IMR-90 (cell line): ENCODE results near the gene TTLL11.

ENCODE experiments used
- BHLHE40 ChIP-seq: fragments of 150-350 bp; IDR thresholded peaks from 2 replicates; pipeline ENCODE4 v1.6.1; 2016; ENCODE audit warnings: mild to moderate bottlenecking, low read depth, low read length
- CEBPB ChIP-seq: IDR thresholded peaks from 2 replicates; pipeline ENCODE4 v1.6.1; 2012; ENCODE audit warnings: low read depth, low read length, improper control_type of control experiment
- CTCF ChIP-seq: conservative IDR thresholded peaks from 2 replicates; pipeline ENCODE4 v1.5.1; 2012; ENCODE audit warnings: mild to moderate bottlenecking, low read depth, low read length, improper control_type of control experiment
- MAFK ChIP-seq: IDR thresholded peaks from 2 replicates; pipeline ENCODE4 v1.6.1; 2012; ENCODE audit warnings: low read depth, low read length, improper control_type of control experiment
- MAZ ChIP-seq: IDR thresholded peaks from 2 replicates; pipeline ENCODE4 v1.6.1; 2012; ENCODE audit warnings: low read depth, mild to moderate bottlenecking, low read length, improper control_type of control experiment, moderate library complexity, borderline replicate concordance
- MXI1 ChIP-seq: IDR thresholded peaks from 2 replicates; pipeline ENCODE4 v1.6.1; 2012; ENCODE audit warnings: low read depth, mild to moderate bottlenecking, low read length, moderate library complexity, borderline replicate concordance
- POLR2A ChIP-seq: IDR thresholded peaks from 2 replicates; pipeline ENCODE4 v1.6.1; 2012; ENCODE audit warnings: mild to moderate bottlenecking, low read depth, low read length
- RAD21 ChIP-seq: IDR thresholded peaks from 2 replicates; pipeline ENCODE4 v1.6.1; 2012; ENCODE audit warnings: low read length, improper control_type of control experiment
- RFX5 ChIP-seq: IDR thresholded peaks from 2 replicates; pipeline ENCODE4 v1.8.0; 2012; ENCODE audit warnings: low read depth, mild to moderate bottlenecking, low read length, moderate library complexity
- SMC3 ChIP-seq: fragments of 150-350 bp; IDR thresholded peaks from 2 replicates; pipeline ENCODE4 v1.6.1; 2016; ENCODE audit warnings: low read depth, mild to moderate bottlenecking, antibody characterized with exemption, low read length, moderate library complexity
- TF ChIP-seq, protein P1 (sequence below): fragments of 150-350 bp; IDR thresholded peaks from 2 replicates; pipeline ENCODE4 v1.6.1; 2017; ENCODE audit warnings: mild to moderate bottlenecking, antibody characterized with exemption, low read length, low read depth

DNA sequence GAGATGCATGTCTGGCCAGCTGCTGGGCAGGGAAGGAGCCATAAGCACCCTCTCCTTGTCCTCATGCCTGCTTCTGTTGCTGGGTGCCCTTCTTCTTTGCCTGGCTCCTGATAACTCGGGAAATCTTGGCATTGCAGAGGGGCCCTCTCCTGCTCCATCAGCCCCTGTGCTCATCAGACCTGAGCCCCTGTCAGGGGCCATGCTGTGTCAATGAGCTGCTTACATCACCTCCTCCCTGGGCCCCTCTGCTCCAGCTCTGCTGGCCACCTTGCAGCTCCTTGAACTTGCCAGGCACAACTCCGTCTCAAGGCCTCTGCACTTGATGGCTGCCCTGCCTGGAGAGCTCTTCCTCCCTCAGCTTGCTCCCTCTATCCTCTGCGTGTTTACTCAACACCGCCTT lies 194.3 kb downstream of the TTLL11 start:
- TF ChIP-seq MAFK (no peak), RAD21 (no peak), POLR2A (no peak), CTCF (no peak), CEBPB (no peak), MXI1 (no peak), BHLHE40 (no peak), SMC3 (no peak), MAZ (no peak), RFX5 (no peak)
- TF ChIP-seq, protein P1, sequence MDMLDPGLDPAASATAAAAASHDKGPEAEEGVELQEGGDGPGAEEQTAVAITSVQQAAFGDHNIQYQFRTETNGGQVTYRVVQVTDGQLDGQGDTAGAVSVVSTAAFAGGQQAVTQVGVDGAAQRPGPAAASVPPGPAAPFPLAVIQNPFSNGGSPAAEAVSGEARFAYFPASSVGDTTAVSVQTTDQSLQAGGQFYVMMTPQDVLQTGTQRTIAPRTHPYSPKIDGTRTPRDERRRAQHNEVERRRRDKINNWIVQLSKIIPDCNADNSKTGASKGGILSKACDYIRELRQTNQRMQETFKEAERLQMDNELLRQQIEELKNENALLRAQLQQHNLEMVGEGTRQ, result no peak
